ENCODE measurements around the gene CBX1. TPM values are rescaled to one million over a fixed set of nuclear protein-coding genes. Genes with fewer than 3 reads are reported as not detected.
A peak's percentile ranks its signal among the peaks of the same experiment; 100 is the strongest.
"Not testable (repeated sequence)": the region's sequence is repeated elsewhere in the genome, so short reads cannot be mapped to it uniquely, and the experiment has no call there.

The CBX1 gene
- total RNA-seq, 1 donor from 2014 or later = 41.9 TPM

GRCh38 chr17:48051706-48052486 lies 49.4 kb downstream of the CBX1 start:
- DNase-seq (ENCODE audit: low spot score) = peak; percentile 59

- no peak for DNase-seq (ENCODE audit: low spot score)
Measured at GRCh38 chr17:48051283-48051682, 50.0 kb downstream of the CBX1 start.

GRCh38 chr17:48048384-48049126 lies 52.7 kb downstream of the CBX1 start:
- peak; percentile 88 for DNase-seq (ENCODE audit: low spot score)

- peak; percentile 100 for DNase-seq (ENCODE audit: low spot score)
Measured at GRCh38 chr17:48047741-48048383, 53.4 kb downstream of the CBX1 start, which contains the start of gene NFE2L1. Gene NFE2L1 (plus strand): TSS chr17:48048359. CDS start chr17:48051119, 2,760 bp downstream.

DNA sequence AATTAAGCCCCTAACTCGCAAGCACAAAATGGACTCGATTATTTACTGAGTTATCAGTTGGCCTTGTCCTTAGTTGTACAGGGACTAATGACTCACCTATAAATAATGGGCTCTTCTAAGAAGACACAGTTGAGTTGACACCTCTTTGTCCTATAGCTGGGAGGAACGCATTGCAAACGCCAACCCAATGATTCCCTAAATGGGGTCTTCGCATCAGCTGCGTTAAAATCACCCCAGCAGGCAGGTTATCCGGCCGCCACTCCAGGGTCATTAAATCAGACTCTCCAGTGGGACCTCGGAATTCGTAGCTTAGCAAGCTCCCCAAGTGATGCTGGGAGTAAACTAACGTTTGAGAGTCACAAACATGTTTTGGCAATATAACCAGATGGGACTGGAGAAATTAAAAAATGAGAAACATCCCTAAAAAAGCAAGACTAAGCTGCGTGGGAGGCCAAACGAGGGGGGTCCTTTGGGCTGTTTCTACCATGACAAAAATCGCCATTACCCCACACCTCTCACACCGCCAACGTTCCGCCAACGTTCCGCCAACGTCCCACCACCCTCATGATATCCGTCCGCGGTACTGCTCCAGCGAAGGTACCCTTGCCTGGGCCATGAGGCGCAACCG lies 54.1 kb downstream of the CBX1 start:
- no peak for DNase-seq (ENCODE audit: low spot score)

DNA sequence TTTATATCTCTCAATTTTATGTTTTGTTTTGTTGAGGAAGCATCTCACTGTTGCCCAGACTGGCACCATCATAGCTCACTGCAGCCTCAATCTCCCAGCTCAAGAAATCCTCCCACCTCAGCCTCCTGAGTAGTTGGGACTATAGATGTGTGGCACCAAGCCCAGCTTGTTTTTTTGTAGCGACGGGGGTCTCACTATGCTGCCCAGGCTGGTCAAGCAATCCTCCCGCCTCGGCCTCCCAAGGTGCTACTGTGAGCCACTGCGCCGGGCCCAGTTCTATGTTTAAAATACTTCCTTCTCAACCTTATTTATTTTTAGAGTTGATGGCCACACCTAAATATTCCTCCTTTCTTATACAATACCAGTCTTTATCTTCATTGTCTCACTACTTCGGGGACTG lies 55.0 kb downstream of the CBX1 start:
- DNase-seq (ENCODE audit: low spot score) = no peak

DNA sequence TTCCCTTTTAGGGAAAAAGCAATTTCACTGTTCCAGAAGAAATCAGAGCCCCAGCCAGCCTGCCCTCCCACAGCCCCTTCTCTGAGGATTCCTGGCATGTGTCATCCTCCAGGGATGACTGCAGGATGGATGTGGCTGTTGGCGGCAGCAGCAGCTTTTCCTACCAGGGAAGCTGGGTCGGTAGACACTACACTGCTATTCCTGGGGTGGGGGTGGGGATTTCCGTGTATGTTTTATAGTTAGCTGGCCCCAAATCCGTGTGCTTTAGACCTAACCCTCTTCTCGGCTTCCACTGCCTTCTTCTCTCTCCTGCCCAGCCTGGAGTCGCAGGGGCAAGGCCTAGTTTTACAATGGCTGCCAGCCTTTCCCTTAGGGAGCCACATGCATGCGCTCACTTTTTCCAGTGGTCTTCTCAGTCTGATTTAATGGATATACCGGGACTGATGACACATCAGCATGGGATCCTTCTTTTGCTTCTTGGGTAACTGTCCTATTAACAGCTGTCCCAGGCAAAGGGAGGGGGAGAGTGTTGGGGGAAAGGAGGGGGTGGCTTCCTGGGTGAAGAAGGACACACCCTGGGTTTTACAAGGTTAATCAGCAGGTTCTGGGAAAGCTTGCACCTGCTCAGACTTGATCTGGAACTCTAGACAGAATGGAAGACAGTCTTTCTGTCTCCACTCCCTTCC lies 55.8 kb downstream of the CBX1 start:
- no peak for DNase-seq (ENCODE audit: low spot score)

- DNase-seq (ENCODE audit: low spot score) = no peak
Measured at GRCh38 chr17:48044851-48045250, 56.4 kb downstream of the CBX1 start.

- no peak for DNase-seq (ENCODE audit: low spot score)
Measured at GRCh38 chr17:48043176-48043575, 58.1 kb downstream of the CBX1 start.

GRCh38 chr17:48038687-48039086 lies 62.6 kb downstream of the CBX1 start:
- DNase-seq (ENCODE audit: low spot score) = no peak

DNA sequence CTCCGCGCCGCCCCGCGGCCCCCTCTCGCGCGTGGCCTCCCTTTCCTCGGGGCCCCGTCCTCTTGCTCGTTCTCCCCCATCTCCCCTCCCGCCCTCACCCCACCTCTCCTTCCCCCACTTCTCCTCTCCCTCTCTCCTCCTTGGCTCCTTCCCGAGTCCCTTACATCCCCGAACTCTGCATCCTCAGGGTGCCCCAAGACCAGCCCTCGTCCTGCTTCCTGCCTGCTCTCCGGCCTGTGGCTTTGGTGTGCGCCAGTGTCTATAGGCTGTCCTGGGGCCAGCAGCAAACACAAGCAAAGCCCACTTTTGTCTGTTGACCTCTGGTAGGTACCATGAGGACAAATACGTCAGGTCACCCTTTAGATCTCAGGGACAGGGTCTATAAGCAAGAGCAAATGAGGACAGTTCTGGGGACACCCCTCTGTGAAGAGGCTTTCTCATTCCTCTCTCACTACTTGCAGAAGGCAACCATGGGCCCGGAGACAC lies 63.4 kb downstream of the CBX1 start:
- no peak for DNase-seq (ENCODE audit: low spot score)

DNA sequence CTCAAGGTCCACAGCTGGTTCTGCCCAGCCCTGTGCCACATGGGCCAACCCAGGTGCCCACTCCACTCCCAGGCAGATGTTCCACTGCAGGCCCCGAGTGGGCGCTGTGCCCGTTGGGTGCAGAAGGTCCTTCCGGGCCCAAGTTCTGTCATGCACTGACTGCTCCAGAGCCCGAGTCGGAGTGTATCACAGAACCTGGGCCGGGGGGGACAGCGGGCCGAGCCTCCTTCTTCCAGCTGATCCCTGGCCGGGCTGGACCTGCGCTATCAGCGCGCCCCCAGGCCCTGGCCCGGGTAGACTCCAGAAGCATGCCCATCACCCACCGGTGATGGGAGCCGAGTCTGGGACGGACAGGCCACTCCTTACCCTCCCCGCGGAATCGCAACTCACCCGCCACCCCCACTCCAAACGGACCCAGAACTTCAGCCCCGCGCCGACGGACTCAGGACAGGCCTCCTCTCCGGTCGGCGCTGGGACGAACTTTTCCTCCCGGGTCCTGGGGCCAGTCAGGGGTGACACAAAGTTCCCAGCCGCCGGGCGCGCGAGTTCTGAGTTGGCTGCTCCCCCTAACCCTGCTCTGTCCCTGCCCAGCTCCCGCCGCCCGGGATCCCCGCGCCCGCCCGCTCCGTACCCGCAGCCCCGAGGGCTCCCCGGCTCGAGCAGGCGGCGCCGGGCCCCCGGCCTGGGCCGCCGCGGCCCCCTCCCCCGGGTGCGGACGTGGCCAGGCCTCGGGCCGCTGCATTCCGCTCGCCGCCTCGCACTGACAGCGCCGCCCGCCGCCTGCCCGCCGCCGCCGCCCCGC lies 64.0 kb downstream of the CBX1 start, which contains the start of gene COPZ2:
COPZ2 (minus strand) TSS at position 762 of the 802 bp plus-strand sequence; CDS start at position 742, 20 bp downstream.
- DNase-seq (ENCODE audit: low spot score) = peak; percentile 51

DNA sequence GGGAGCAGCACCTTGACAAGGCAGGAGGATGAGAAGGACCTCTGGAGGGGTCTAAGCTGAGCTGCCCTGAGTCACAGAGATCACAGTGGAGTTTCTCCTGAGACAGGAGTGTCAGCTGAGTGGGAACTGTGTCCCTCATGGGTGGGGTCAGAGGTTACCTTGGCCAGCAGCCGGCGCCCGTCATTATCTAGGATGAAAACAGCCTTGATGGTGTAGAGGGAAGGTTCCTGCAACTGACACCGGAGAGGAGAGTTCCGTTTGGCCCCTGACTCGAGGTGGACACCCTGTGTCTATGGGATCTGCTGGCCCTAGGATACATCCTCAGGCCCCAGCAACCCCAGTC lies 64.6 kb downstream of the CBX1 start:
- DNase-seq (ENCODE audit: low spot score) = no peak

DNA sequence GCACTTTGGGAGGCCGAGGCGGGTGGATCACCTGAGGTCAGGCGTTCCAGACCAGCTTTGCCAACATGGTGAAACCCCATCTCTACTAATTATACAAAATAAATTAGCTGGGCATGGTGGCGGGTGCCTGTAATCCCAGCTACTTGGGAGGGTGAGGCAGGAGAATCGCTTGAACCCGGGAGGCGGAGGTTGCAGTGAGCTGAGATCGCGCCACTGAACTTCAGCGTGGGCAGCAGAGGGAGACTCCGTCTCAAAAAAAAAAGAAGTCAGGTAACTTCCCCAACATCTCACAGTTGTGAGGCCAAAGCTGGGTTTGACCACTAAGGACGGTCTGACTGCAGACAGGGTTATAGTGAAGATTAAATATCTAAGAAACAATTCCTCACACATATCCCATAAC lies 66.5 kb downstream of the CBX1 start:
- DNase-seq (ENCODE audit: low spot score) = not testable (repeated sequence)

- DNase-seq (ENCODE audit: low spot score) = no peak
Measured at GRCh38 chr17:48031966-48032365, 69.3 kb downstream of the CBX1 start.

- DNase-seq (ENCODE audit: low spot score) = no peak
Measured at GRCh38 chr17:48030531-48030930, 70.7 kb downstream of the CBX1 start.

DNA sequence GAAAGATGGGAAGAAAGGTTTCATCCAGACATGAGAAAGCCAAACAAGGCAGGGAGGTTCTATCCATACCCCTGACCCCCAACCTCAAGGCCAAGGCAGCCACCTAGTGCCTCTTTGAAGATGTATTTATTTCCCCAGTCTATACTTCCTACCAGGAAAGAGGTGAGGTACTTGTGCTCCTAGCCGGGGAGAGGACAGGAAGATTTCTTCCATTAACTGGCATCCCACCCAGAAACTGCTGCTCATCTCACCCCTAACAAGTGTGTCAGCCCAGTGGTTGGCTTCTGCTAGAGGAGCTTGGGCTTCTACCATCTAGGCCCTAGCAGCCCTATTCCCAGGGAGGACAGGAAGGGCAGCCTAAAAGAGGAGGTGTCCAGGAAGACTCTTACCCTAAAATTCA lies 72.5 kb downstream of the CBX1 start:
- DNase-seq (ENCODE audit: low spot score) = no peak

- no peak for DNase-seq (ENCODE audit: low spot score)
Measured at GRCh38 chr17:48027322-48027981, 73.8 kb downstream of the CBX1 start.

GRCh38 chr17:48026502-48027321 lies 74.6 kb downstream of the CBX1 start:
- peak; percentile 86 for DNase-seq (ENCODE audit: low spot score)
